LNCaP clone FGC (cell line): ENCODE results near the gene MORC1.
"Not testable (repeated sequence)": the region's sequence is repeated elsewhere in the genome, so short reads cannot be mapped to it uniquely, and the experiment has no call there.

Source experiments
- DNase-seq: peaks from one replicate; pipeline ENCODE4 v3.0.0-alpha.2; 2011; ENCODE audit warnings: low read depth
- H3K4me3 ChIP-seq: 2 replicates; pipeline ENCODE4 v1.5.1; 2011; ENCODE audit warnings: mild to moderate bottlenecking, low read depth, low read length, control low read depth
- TF ChIP-seq, protein P1 (sequence below): IDR thresholded peaks from 2 replicates; pipeline ENCODE4 v1.5.1; 2012; ENCODE audit warnings: mild to moderate bottlenecking; ENCODE audit not compliant: control insufficient read depth, insufficient read depth; ENCODE audit errors: extremely low read depth

The MORC1 gene

DNA sequence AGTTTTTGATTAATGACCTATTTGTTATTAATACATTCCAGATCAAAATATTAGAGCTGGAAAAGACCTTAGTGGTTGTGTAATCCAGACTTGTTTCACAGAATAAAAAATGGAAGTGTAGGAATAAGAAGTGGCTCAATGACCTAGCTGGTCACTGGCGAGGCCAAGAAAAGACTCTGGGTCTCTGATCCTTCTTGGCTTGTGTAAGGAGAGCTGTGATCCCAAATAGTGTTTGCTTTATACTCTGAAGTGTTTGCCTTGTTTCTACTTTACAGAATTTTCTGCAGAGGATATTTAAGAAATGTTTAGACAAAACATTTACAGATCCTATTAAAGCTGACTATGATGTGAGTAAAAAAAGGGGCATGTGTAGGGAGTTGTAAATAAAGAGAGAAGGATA, 25.7 kb upstream of the MORC1 start:
- H3K4me3 ChIP-seq, result no peak overlapping the region
- no peak for DNase-seq
- TF ChIP-seq, protein P1, sequence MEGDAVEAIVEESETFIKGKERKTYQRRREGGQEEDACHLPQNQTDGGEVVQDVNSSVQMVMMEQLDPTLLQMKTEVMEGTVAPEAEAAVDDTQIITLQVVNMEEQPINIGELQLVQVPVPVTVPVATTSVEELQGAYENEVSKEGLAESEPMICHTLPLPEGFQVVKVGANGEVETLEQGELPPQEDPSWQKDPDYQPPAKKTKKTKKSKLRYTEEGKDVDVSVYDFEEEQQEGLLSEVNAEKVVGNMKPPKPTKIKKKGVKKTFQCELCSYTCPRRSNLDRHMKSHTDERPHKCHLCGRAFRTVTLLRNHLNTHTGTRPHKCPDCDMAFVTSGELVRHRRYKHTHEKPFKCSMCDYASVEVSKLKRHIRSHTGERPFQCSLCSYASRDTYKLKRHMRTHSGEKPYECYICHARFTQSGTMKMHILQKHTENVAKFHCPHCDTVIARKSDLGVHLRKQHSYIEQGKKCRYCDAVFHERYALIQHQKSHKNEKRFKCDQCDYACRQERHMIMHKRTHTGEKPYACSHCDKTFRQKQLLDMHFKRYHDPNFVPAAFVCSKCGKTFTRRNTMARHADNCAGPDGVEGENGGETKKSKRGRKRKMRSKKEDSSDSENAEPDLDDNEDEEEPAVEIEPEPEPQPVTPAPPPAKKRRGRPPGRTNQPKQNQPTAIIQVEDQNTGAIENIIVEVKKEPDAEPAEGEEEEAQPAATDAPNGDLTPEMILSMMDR, result no peak

DNA sequence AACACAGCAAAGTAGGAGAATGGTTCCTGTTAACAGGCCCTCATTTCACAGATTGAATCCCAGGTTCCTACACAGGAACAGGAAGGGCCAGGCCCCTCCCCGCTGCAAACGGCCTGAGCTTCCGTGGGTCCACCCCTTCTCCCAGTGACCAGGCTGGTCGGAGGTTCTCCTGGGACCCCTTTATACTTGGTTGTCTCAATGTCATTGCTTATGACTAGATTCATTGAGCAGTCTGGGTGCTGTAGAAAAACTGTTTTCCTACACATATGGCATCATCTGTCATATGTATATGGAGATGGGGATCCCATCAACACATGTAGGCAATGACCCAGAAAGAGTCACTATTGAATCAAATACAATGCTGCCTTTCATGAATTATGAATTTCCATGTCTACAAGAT, 22.4 kb upstream of the MORC1 start:
- no peak overlapping the region for H3K4me3 ChIP-seq
- TF ChIP-seq, protein P1, result no peak
- DNase-seq, result no peak

DNA sequence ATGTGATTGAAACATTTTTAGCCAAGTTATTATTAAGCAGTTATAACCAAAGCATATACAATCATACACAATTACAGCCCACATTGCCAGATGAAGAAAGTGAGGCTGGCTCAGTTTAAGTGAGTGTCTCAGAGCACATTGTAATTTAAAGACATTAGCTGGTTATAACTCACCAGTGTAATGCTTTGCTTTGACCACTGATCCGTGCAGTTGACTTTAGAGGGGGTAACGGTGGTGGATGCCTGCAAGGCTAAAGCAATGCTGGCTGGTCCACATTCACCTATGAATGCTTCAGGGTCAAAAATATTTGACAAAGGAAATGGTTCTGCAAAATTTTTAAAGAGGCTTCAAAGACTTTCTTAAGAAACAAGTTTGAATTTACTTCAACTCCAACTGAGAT, 19.8 kb upstream of the MORC1 start:
- no peak for DNase-seq
- no peak overlapping the region for H3K4me3 ChIP-seq
- TF ChIP-seq, protein P1, result no peak

DNA sequence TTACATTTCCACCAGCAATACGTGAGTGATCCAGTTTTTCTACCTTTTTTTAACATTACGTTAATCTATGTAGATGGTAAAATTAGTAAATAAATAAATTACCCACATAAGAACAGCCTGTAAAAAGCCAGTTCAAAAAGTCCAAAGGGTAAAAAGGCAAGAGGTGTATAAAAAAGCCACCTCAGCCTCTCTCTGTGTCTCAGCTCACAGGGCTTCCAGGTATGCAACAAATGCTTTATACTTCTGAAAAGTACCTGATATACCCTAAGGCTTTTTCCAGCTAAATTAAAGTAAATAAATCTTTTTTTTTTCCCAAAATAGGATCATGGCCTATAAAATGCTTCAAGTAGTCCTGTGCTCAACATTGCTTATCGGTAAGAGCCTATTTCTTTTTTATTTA, 18.6 kb upstream of the MORC1 start, which contains the start of gene C3orf85:
C3orf85 (plus strand) TSS at position 197 of the 400 bp plus-strand sequence; CDS start at position 326, 129 bp downstream.
- TF ChIP-seq, protein P1, result no peak
- DNase-seq, result no peak
- H3K4me3 ChIP-seq, result no peak within 1 kb of the TSS

DNA sequence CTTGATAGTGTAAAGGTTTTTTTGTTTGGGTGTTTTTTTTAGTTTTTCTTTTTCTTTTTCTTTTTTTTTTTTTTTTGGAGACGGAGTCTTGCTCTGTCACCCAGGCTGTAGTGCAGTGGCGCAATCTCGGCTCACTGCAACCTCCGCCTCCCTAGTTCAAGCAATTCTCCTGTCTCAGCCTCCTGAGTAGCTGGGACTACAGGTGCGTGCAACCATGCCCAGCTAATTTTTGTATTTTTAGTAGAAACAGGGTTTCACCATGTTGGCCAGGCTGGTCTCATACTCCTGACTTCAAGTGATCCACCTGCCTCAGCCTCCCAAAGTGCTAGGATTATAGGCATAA, 15.5 kb upstream of the MORC1 start:
- not testable (repeated sequence) for DNase-seq, H3K4me3 ChIP-seq

DNA sequence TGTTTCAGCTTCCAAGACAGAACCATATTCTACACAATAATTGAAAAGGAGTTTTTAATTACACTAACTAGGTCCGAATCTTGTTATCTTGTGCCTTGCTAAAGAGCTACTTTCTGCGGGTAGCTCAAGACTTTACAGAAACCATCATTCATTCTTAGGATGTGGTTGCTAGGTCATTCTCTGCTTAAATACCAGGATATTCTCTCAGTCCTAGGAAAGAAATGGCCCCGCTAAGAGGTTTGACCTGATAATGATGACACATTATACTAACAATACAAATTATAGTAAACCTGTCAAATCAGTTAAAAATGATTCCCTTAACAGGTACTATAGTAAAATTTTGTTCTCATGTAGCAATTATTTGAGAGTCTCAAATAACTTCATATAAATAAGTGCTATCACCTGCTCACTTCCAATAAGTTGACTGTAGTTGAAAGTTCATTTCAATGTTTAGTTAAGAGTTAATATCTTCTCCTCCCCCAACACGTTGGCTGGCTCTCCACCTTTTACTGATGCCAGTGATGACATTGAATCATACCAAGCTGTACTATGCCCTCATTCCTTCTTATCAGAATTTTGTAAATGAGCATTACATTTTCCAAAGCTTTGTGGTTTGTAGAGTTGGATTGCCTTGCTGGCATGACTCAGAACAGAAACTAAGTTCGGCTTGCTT, 15.0 kb upstream of the MORC1 start:
- DNase-seq, result no peak
- TF ChIP-seq, protein P1, result no peak
- no peak overlapping the region for H3K4me3 ChIP-seq

DNA sequence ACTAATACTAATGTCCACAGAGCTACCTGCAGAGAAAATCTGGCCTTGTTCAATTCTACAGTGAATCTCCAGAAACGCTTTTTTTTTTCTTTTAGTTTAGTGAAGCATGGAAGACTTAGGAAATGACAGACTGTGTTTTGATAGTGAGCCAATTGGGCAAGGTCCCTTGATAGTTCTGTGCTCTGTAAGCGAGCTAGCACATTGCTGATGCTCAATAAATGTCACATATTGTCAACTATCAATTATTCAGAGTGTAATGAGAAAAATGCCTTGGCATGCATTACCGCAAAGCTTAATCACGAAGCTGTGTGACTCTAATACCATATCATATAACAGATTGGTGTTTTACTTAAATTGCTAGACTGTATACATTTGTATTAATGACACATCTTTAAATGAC, 13.3 kb upstream of the MORC1 start:
- TF ChIP-seq, protein P1, result no peak
- no peak for DNase-seq
- no peak overlapping the region for H3K4me3 ChIP-seq
